Islet of Langerhans (tissue), 1 donor: Measurements from ENCODE around the gene NMD3.
"Not testable (repeated sequence)": the region's sequence is repeated elsewhere in the genome, so short reads cannot be mapped to it uniquely, and the experiment has no call there.

Source experiments
- FAIRE-seq: peaks from one replicate; lab custom pipeline; 2011; peaks lifted over from hg19 to GRCh38; lab: Jason Lieb, UNC

NMD3 gene

GRCh38 chr3:161231861-161232260, 10.8 kb downstream of the NMD3 start:
- FAIRE-seq = no peak

DNA sequence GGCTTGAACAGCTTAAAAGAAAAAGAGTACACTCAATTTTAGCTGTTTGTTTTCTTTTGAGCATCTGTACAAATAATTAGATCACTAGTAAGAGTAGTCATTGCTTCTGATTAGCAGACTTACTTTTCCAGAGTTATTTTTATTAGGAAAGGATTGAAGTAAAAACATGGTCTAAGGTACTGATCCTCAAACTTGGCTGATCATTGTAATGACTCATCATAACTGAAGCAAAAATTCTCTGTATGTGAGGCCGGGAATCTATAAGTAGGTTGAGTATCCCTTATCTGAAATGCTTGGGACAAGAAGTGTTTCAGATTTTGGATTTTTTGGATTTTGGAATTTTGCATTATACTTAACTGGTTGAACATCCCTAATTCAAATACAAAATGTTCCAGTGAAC, 12.4 kb downstream of the NMD3 start:
- FAIRE-seq = no peak

DNA sequence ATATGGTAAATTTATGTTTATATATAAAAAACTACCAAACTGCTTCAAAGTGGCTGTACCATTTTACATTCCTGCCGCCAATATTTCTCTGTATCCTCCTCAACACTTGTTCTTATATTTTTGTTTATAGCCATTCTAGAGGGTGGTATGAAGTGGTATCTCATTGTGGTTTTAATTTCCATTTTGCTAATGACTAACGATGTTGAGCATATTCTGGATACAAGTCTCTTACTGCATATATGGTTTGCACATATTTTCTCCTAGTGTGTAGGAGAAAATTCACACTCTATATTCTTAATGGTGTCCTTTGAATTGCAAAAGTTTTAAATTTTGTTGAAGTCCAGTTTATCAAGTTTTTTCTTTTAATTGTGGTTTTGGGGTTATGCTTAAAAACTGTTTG, 15.1 kb downstream of the NMD3 start:
- peak; percentile 85 for FAIRE-seq

GRCh38 chr3:161239700-161240099, 18.6 kb downstream of the NMD3 start:
- FAIRE-seq = no peak

DNA sequence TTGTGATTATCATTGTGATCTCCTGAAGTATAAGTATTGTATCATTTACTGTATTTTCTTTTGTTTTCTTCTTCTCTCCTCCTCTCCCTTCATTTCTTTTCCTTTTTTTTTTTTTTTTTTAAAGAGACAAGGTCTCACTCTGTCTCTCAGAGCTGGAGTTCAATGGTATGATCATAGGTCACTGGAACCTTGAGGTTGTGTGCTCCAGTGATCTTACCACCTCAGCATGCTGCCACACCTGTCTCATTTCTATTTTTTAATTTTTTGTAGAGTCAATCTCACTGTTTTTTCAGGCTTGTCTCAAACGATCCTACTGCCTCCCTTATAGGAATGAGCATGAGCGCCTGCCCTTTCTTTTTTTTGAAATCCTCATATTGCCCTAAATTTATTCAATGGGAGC, 23.4 kb downstream of the NMD3 start:
- FAIRE-seq = no peak

DNA sequence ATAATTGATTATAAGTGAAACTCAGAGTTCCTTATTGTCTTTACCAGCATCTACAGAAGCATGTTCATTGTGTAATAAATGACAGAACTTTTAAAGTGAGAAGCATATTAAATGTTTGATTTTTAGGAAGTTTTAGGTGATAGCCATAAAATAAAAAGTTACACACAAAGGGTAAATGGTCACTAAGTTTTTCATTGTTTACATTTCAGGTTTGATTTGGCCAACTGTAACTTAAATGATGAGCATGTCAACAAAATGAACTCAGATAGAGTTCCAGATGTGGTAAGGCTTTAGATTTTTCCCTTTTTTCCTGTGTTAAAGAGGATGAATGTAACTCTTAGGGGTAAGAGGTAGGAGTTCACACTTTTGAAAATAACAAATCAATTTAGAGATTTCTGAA, 25.9 kb downstream of the NMD3 start:
- no peak for FAIRE-seq

DNA sequence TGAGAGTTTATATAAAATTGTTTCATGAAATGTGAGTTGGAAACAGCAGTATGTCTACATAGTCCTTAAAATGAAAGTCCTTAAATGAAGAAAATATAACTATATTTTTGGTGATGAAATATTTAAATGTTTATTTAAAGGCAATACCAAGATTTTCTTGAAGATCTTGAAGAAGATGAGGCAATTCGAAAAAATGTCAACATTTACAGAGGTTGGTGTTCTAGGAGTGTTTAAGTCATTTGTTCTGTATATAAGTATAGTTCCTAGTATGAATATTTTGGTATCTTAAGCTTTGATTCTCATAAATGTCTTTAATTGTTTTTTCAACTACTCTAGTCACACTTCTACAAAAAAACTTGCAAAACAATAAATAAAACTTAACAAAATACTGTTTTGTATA, 29.0 kb downstream of the NMD3 start:
- FAIRE-seq = peak; percentile 5

DNA sequence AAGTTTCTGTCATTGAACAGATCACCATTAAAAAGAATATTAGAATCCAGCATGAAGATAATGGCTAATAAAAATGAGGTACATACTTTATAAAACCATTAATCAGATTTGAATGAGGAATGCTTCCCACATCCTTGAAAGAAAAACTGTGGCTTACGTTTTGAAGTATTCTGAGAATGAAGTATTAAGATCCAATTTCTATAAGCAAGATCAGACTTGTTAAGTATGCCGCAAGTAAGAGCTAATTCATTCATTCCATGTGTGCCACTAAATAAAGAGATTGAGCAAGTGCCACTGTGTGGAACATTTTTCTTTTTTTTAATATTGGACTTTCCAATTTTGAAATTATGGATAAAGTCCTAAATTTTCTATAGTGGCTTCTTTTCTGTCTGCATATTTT, 30.6 kb downstream of the NMD3 start:
- no peak for FAIRE-seq

DNA sequence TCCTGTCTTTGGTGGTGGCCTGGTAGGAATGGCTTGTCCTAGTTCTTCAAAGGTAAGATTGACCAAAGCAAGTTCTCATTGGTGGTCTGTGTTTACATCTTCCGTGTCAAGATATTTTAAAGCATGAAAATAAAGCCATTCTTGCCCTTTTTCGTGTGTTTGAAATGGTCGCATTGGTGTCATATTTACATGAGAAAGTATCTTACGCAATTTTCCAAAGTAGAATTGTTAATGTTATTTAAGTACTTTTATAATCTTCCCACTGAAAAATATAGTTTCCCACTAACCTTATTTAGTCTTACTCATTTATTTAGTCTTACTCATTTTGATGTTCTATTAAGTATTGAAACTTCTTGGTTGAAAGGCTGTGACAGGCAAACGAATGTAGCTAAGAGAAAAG, 31.0 kb downstream of the NMD3 start:
- FAIRE-seq = no peak

GRCh38 chr3:161253711-161254110, 32.6 kb downstream of the NMD3 start:
- FAIRE-seq = no peak

GRCh38 chr3:161254861-161255260, 33.8 kb downstream of the NMD3 start:
- no peak for FAIRE-seq

GRCh38 chr3:161263057-161263456, 41.9 kb downstream of the NMD3 start:
- no peak for FAIRE-seq

- FAIRE-seq = no peak
These were observed 43.7 kb downstream of the NMD3 start for GRCh38 chr3:161264852-161265251.

DNA sequence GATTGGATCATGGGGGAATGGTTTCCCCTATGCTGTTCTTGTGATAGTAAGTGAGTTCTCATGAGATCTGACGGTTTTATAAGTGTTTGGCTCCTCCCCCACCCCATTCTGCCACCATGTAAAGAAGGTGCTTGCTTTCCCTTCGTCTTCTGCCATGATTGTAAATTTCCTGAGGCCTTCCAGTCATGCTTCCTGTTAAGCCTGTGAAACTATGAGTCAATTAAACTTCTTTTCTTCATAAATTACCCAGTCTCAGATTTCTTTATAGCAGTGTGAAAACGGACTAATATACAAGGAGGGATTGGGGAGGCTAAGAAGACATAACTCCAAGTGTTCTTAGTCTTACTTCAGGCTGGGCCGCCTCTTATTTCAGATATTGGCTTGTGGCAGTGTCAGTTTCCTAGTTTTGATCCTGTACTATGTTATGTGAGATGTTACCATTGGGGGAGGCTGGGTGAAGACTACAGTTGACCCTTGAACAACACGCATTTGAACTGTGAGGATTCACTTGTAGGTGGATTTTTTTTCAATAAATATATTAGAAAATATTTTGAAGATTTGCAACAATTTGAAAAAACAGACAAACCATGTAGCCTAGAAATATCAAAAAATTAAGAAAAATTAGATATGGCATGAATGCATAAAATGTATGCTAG, 44.9 kb downstream of the NMD3 start:
- FAIRE-seq = no peak

DNA sequence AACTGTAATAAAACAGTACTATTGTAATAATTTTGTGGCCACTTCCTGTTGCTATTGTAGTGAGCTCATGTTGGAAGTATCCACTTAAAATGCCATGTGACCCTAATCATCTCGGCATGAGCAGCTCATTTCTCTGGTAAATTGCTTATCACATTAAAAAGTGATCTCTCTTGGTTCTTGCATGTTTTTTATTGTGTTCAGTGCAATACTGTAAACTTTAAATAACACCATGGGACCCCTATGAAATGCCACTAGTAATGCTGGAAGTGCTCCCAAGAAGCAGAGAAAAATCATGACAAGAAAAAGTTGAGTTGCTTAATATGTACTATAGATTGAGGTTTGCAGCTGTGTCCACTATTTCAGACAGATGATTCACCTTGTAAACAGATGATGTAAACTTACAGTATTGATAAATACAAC, 45.6 kb downstream of the NMD3 start:
- FAIRE-seq = no peak

GRCh38 chr3:161267646-161268045, 46.5 kb downstream of the NMD3 start:
- no peak for FAIRE-seq

DNA sequence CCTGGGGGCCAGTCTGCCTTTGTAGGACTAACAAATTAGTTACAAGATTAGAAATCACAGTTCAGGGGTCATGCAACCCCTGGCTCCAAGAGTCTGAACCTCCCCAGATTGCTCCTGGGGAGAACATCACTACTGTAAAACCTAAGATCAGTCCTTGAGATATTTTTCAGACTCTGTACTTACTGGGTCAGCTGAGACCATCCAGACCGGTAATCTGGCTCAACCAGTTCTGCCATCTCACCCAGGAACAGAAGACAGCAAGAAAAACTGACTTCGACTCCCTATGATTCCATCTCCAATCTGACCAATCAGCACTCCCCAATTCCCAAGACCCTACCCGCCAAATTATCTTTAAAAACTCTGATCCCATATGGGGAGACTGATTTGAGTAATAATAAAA, 47.5 kb downstream of the NMD3 start:
- FAIRE-seq = no peak

- no peak for FAIRE-seq
These were observed 49.9 kb downstream of the NMD3 start for GRCh38 chr3:161270991-161271390.

DNA sequence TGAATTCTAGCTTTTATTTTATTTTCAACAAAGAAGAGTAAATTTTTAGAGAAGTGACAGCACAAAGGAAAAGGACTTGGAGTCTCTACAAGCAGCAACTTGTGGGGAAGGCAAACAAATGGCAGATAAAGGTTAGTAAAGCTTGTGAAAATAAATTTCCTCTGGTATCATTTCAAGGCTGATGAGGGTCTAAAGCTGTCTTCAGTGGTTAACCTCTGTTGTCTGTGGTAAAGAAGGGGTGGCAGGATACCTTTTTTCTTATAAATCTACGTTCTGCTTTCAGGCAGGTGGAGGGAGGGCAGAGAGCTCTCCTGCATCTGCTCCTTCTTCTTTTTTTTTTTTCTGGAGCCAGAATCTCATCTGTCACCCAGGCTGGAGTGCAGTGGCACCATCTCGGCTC, 50.5 kb downstream of the NMD3 start:
- FAIRE-seq = no peak

- FAIRE-seq = no peak
These were observed 51.4 kb downstream of the NMD3 start for GRCh38 chr3:161272524-161272923.

- peak; percentile 98 for FAIRE-seq
These were observed 52.6 kb downstream of the NMD3 start for GRCh38 chr3:161273589-161274218.

DNA sequence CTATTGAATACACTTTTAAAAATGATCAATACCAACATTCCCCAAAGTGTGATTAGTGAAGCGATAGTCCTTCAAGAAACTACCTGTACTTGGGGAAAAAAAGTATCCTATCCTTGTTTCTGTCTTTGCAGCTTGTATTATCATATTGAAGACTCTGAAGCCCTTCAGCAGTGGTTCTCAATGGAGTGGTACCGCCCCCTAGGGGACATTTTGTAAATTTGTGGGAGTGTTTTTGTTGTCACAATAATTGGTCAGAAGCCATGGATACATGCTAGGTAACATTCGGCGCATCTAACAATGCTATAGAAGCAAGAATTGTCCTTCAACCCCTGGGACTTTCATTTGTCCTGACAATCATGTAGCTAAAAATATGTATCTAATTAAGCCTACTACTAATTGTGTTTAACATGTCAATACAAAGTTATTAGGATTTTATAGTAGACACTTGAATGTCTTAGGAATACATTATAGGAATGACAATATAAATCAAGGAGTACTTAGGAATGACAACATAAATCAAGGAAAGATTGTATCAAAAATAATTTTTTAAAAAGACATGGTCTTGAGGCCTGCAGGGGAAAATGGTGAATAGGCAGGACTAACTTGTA, 53.7 kb downstream of the NMD3 start:
- peak; percentile 47 for FAIRE-seq

- FAIRE-seq = no peak
These were observed 54.8 kb downstream of the NMD3 start for GRCh38 chr3:161275919-161276318.

- not testable (repeated sequence) for FAIRE-seq
These were observed 61.3 kb downstream of the NMD3 start for GRCh38 chr3:161282387-161282786.
